Keratinocyte (primary cell): ENCODE measurements around the gene PRRT1B. TPM values are rescaled to one million over a fixed set of nuclear protein-coding genes. Genes with fewer than 3 reads are reported as not detected.

Experiments
- DNase-seq: peaks from one replicate; pipeline ENCODE4 v3.0.0-alpha.2; 2011; ENCODE audit warnings: low read depth, missing footprints, low spot score
- FAIRE-seq: peaks from 2 replicates; lab custom pipeline; 2011; peaks lifted over from hg19 to GRCh38; lab: Jason Lieb, UNC
- H2AFZ ChIP-seq: 2 replicates; pipeline ENCODE4 v1.6.0; 2012; ENCODE audit warnings: low read length, control low read depth, inconsistent platforms; ENCODE audit not compliant: control insufficient read depth
- H3K27ac ChIP-seq: 2 replicates; pipeline ENCODE4 v1.5.1; 2011; ENCODE audit warnings: low read length; ENCODE audit not compliant: control insufficient read depth, insufficient read depth
- H3K27me3 ChIP-seq: 3 replicates; pipeline ENCODE4 v1.6.0; 2011; ENCODE audit warnings: low read length; ENCODE audit not compliant: control insufficient read depth, insufficient read depth; ENCODE audit errors: extremely low read depth
- H3K36me3 ChIP-seq, 2 experiments: 2 replicates in 1 of 2; 3 replicates in 1 of 2; pipeline ENCODE4 v1.5.1; 2011; ENCODE audit warnings: low read length in 2 of 2, mild to moderate bottlenecking in 1 of 2; ENCODE audit not compliant: control insufficient read depth in 2 of 2, insufficient read depth in 2 of 2; ENCODE audit errors: extremely low read depth in 1 of 2
- H3K4me1 ChIP-seq: 3 replicates; pipeline ENCODE4 v1.5.1; 2011; ENCODE audit warnings: low read length; ENCODE audit not compliant: control insufficient read depth, insufficient read depth; ENCODE audit errors: extremely low read depth
- H3K4me2 ChIP-seq: 3 replicates; pipeline ENCODE4 v1.6.0; 2011; ENCODE audit warnings: low read depth, low read length; ENCODE audit not compliant: control insufficient read depth, insufficient read depth; ENCODE audit errors: extremely low read depth
- H3K4me3 ChIP-seq, 3 experiments: fragments of 200-600 bp in 1 of 3; sonication (generic) in 1 of 3; 2 replicates in 2 of 3; 3 replicates in 1 of 3; pipeline ENCODE4 v1.5.1; 2011 to 2016; ENCODE audit warnings: low read length in 3 of 3, mild to moderate bottlenecking in 3 of 3, control low read depth in 2 of 3, inconsistent platforms in 1 of 3, low read depth in 1 of 3, mixed read lengths in 1 of 3, mixed run types in 1 of 3, moderate library complexity in 1 of 3; ENCODE audit not compliant: control insufficient read depth in 2 of 3, insufficient read depth in 2 of 3; ENCODE audit errors: extremely low read depth in 1 of 3
- H3K79me2 ChIP-seq: 2 replicates; pipeline ENCODE4 v1.6.0; 2012; ENCODE audit warnings: low read length; ENCODE audit not compliant: control insufficient read depth, insufficient read depth
- H3K9ac ChIP-seq: 3 replicates; pipeline ENCODE4 v1.6.0; 2011; ENCODE audit warnings: low read length; ENCODE audit not compliant: control insufficient read depth, insufficient read depth; ENCODE audit errors: extremely low read depth
- H3K9me1 ChIP-seq: 3 replicates; pipeline ENCODE4 v1.6.0; 2011; ENCODE audit warnings: low read length; ENCODE audit not compliant: control insufficient read depth, insufficient read depth; ENCODE audit errors: extremely low read depth
- H3K9me3 ChIP-seq: 2 replicates; pipeline ENCODE4 v1.5.1; 2012; ENCODE audit warnings: low read depth, low read length; ENCODE audit not compliant: control insufficient read depth
- H4K20me1 ChIP-seq: 3 replicates; pipeline ENCODE4 v1.6.0; 2011; ENCODE audit warnings: low read length; ENCODE audit not compliant: control insufficient read depth, insufficient read depth; ENCODE audit errors: extremely low read depth
- CTCF ChIP-seq, 3 experiments: IDR thresholded peaks in 1 of 3; conservative IDR thresholded peaks in 1 of 3; optimal IDR thresholded peaks in 1 of 3; 2 replicates in 2 of 3; 3 replicates in 1 of 3; pipeline versions ENCODE3 to v1.5.1; 2011; ENCODE audit warnings: low read length in 3 of 3, mild to moderate bottlenecking in 3 of 3, moderate library complexity in 2 of 3, control low read depth in 1 of 3, inconsistent platforms in 1 of 3; ENCODE audit not compliant: insufficient read depth in 2 of 3; ENCODE audit errors: extremely low read depth in 1 of 3
- EZH2 ChIP-seq: IDR thresholded peaks from one replicate; pipeline ENCODE4 v1.6.1; 2012; ENCODE audit warnings: inconsistent platforms, mild to moderate bottlenecking, low read length, moderate library complexity
- dilution Hi-C: fragments of 300-500 bp; cut with MboI; formaldehyde crosslinking; loops from one replicate; pipeline ENCODE4 v1.7.0; 2020; ENCODE audit warnings: low sequenced_read_pairs; ENCODE audit not compliant: extremely low pct_ligation_motif_present
- polyA plus RNA-seq, 5 experiments: library from polyadenylated mRNA; depleted of rRNA in 3 of 5; stranded (reverse) in 3 of 5; stranded (forward) in 1 of 5; unstranded in 1 of 5; fragments of >200 nt; gene quantifications; 1 replicate in 1 of 5; 2 replicates in 3 of 5; 3 replicates in 1 of 5; pipeline versions ENCODE4 v1.2.1 to v1.2.3, GENCODE V29; 2011 to 2012; ENCODE audit warnings: missing spikeins in 2 of 5, low read depth in 1 of 5, low replicate concordance in 1 of 5

Gene PRRT1B
- polyA plus RNA-seq, 1 donor (not counting 4 experiments of a cell fraction or from before 2014, with no cell fraction given) = not detected

GRCh38 chr9:131593936-131594665 is 48.8 kb downstream of the PRRT1B start:
- no peaks in the 10 kb centered on the region for H3K27me3 ChIP-seq
- no peaks in the 10 kb centered on the region for H3K9me3 ChIP-seq
- H3K36me3 ChIP-seq = peaks cover 22 to 23% of the 10 kb centered on the region in 2 experiments
- no peak overlapping the region for H3K4me2 ChIP-seq
- no peaks in the 10 kb centered on the region for H3K9me1 ChIP-seq
- no peaks in the 10 kb centered on the region for H3K79me2 ChIP-seq
- FAIRE-seq (no peak), DNase-seq (no peak)
- dilution Hi-C loops = no loop called here
- no peak overlapping the region for H2AFZ ChIP-seq
- no peaks in the 10 kb centered on the region for H3K4me1 ChIP-seq
- no peak overlapping the region for H3K9ac ChIP-seq
- TF ChIP-seq CTCF (optimal IDR thresholded peaks at IDR 0.05 in 1 of 3, IDR thresholded peaks at IDR 0.05 in 1 of 3, conservative IDR thresholded peaks at IDR 0.05 in 1 of 3; ENCODE audit: extremely low read depth in 1 of 3, insufficient read depth in 2 of 3, low read length in 3 of 3) (no peak), EZH2 (no peak)
- H3K4me3 ChIP-seq = no peak overlapping the region
- no peaks in the 10 kb centered on the region for H4K20me1 ChIP-seq
- H3K27ac ChIP-seq = no peak overlapping the region

GRCh38 chr9:131594906-131595665 is 49.8 kb downstream of the PRRT1B start:
- H3K4me2 ChIP-seq = no peak overlapping the region
- no peak for TF ChIP-seq CTCF (optimal IDR thresholded peaks at IDR 0.05 in 1 of 3, IDR thresholded peaks at IDR 0.05 in 1 of 3, conservative IDR thresholded peaks at IDR 0.05 in 1 of 3; ENCODE audit: extremely low read depth in 1 of 3, insufficient read depth in 2 of 3, low read length in 3 of 3)

More at GRCh38 chr9:131594906-131595665, 49.8 kb downstream of the PRRT1B start:
- Histone ChIP-seq H3K9me3 (no peaks in the 10 kb centered on the region), H3K9me1 (no peaks in the 10 kb centered on the region), H3K4me1 (no peaks in the 10 kb centered on the region), H3K27ac (no peak overlapping the region), H3K36me3 (peaks cover 21 to 22% of the 10 kb centered on the region in 2 experiments), H3K9ac (no peak overlapping the region), H4K20me1 (no peaks in the 10 kb centered on the region), H3K4me3 (no peak overlapping the region), H3K27me3 (no peaks in the 10 kb centered on the region), H2AFZ (no peak overlapping the region), H3K79me2 (no peaks in the 10 kb centered on the region)
- dilution Hi-C loops = no loop called here
- FAIRE-seq (no peak), DNase-seq (no peak)
